ENCODE results near the gene TNFRSF19. TPM values are rescaled to one million over a fixed set of nuclear protein-coding genes. Genes with fewer than 3 reads are reported as not detected.
A peak's percentile ranks its signal among the peaks of the same experiment; 100 is the strongest.

Gene TNFRSF19
- total and polyA plus RNA-seq, 2 of the 13 experiments (the other 11 are each of a cell fraction or from before 2014, with no cell fraction given) = 75.3 to 77.7 TPM

DNA sequence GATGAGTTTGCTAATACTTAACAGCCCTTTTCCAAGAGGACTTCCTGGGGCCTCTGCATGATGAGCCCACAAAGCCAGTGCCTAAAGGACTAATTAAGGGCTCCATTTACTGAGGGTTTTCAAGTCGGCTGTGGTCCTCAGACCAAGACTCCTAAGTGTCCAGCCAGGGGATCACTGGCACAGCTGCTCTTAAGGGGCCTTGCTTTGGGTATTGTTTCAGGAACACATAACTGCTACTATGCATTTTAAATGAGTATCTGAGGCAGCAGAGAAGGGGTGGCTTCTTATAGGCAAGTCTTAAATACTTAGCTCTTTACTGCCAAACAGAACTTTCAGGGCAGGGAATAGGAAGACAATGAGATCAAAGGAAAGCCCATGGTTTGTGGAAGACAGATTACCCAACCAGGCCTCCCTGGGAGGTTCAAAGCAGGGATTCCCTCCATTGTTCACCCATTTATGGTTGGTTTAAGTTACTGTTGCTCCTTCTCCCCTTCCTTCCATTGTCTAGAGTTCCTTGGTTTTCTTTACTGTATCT lies 61.9 kb downstream of the TNFRSF19 start:
- H3K4me3 ChIP-seq (replicated peaks in 1 of 3; ENCODE audit: insufficient read depth in 1 of 3, low read depth in 2 of 3, low read length in 3 of 3) = no peak overlapping the region
- TF ChIP-seq ZSCAN5A (CRISPR knock-in tag; IDR thresholded peaks at IDR 0.05; ENCODE audit: borderline replicate concordance) = no peak
- no peak for TF ChIP-seq U2AF1 (optimal IDR thresholded peaks at IDR 0.05; ENCODE audit: low read depth, low read length)
- TF ChIP-seq CEBPB (IDR thresholded peaks at IDR 0.05; ENCODE audit: borderline replicate concordance, low read depth, low read length) = 0 out of 2 replicates have a peak, but pooled peaks have one; percentile 1
- no peak for TF ChIP-seq ZNF329 (CRISPR knock-in tag; IDR thresholded peaks at IDR 0.05; ENCODE audit: low read depth)
- peak; percentile 93 for TF ChIP-seq SOX13 (IDR thresholded peaks at IDR 0.05)
- TF ChIP-seq SOX13 (CRISPR knock-in tag; conservative IDR thresholded peaks at IDR 0.05 in 1 of 2, IDR thresholded peaks at IDR 0.05 in 1 of 2) = peak in 1 of 2 experiments; percentile 98; a peak in 2 of 4 replicates
- TF ChIP-seq NR3C1 (CRISPR knock-in tag; IDR thresholded peaks at IDR 0.05) = no peak
- no peak for TF ChIP-seq ZBTB4 (CRISPR knock-in tag; IDR thresholded peaks at IDR 0.05; ENCODE audit: borderline replicate concordance)
- TF ChIP-seq, protein P1, sequence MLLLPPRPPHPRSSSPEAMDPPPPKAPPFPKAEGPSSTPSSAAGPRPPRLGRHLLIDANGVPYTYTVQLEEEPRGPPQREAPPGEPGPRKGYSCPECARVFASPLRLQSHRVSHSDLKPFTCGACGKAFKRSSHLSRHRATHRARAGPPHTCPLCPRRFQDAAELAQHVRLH (CRISPR knock-in tag; IDR thresholded peaks at IDR 0.05; ENCODE audit: borderline replicate concordance, low read depth) = no peak
- TF ChIP-seq DZIP1 (CRISPR knock-in tag; IDR thresholded peaks at IDR 0.05) = no peak
- TF ChIP-seq ZFP90 (CRISPR knock-in tag; IDR thresholded peaks at IDR 0.05; ENCODE audit: borderline replicate concordance) = no peak
- TF ChIP-seq, protein P2, sequence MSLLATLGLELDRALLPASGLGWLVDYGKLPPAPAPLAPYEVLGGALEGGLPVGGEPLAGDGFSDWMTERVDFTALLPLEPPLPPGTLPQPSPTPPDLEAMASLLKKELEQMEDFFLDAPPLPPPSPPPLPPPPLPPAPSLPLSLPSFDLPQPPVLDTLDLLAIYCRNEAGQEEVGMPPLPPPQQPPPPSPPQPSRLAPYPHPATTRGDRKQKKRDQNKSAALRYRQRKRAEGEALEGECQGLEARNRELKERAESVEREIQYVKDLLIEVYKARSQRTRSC (CRISPR knock-in tag; IDR thresholded peaks at IDR 0.05; ENCODE audit: low read depth) = no peak
- TF ChIP-seq, protein P3, sequence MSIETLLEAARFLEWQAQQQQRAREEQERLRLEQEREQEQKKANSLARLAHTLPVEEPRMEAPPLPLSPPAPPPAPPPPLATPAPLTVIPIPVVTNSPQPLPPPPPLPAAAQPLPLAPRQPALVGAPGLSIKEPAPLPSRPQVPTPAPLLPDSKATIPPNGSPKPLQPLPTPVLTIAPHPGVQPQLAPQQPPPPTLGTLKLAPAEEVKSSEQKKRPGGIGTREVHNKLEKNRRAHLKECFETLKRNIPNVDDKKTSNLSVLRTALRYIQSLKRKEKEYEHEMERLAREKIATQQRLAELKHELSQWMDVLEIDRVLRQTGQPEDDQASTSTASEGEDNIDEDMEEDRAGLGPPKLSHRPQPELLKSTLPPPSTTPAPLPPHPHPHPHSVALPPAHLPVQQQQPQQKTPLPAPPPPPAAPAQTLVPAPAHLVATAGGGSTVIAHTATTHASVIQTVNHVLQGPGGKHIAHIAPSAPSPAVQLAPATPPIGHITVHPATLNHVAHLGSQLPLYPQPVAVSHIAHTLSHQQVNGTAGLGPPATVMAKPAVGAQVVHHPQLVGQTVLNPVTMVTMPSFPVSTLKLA (IDR thresholded peaks at IDR 0.05) = no peak

More for the DNA sequence above, 61.9 kb downstream of the TNFRSF19 start:
- H4K20me1 ChIP-seq (ENCODE audit: insufficient read depth, low read length) = no peaks in the 10 kb centered on the region
- H3K4me2 ChIP-seq (ENCODE audit: low read depth, low read length) = peak overlapping the region; percentile 10; the same call in 1 of the 2 replicates
- peaks cover 84% of the 10 kb centered on the region for H3K4me1 ChIP-seq (ENCODE audit: insufficient read depth, low read length)
- CTCF ChIA-PET (ENCODE audit: low intra/inter-chr PET ratio, low total read pairs) = no interaction called here
- in situ Hi-C loops (cut with HindIII; ENCODE audit: extremely low pct_ligation_motif_present, low pct_unique_long_range_greater_than_20kb) = no loop called here
- 70% methylated on average over 1 of the region's 1 CpG for WGBS (ENCODE audit: low lambda C conversion rate)
- POLR2A ChIA-PET = interaction anchor here (0.9 to 5.7 kb wide), 4 partner anchors 16 to 59 kb away, joined by 3 to 90 read pairs (median 24); no protein-coding TSS in a partner anchor
- no peaks in the 10 kb centered on the region for H3K9me3 ChIP-seq (ENCODE audit: low read length)
- no peak overlapping the region for H2AFZ ChIP-seq (ENCODE audit: low read length)
- FAIRE-seq (peak; percentile 26), DNase-seq (ENCODE audit: low spot score) (peak; percentile 52), ATAC-seq (no peak)
- intact Hi-C loops (cut with micrococcal nuclease; ENCODE audit: unreplicated experiment) = no loop called here
- H3K27me3 ChIP-seq (ENCODE audit: control insufficient read depth in 1 of 2, insufficient read depth in 2 of 2, low read length in 2 of 2) = no peaks in the 10 kb centered on the region
- H3K36me3 ChIP-seq (replicated peaks in 1 of 2; ENCODE audit: control insufficient read depth in 1 of 2, insufficient read depth in 2 of 2, low read length in 2 of 2) = peaks cover 6 to 9% of the 10 kb centered on the region in 2 experiments
- no TSS peak for BruUV-seq (replicated peaks)
- peak overlapping the region; percentile 27 for H3K27ac ChIP-seq (ENCODE audit: extremely low read length, insufficient read depth, low read length)
- peaks cover 33% of the 10 kb centered on the region for H3K79me2 ChIP-seq (ENCODE audit: insufficient read depth, low read length)
- H3K9ac ChIP-seq (ENCODE audit: insufficient read depth, low read depth, low read length) = no peak overlapping the region
